Body of pancreas (tissue), 4 donors: Measurements from ENCODE around the gene PDK2. TPM values are rescaled to one million over a fixed set of nuclear protein-coding genes. Genes with fewer than 3 reads are reported as not detected.

ENCODE experiments used
- ATAC-seq: fragments of 150-250 bp; one replicate; pipeline ENCODE4 v1.9.1; 2016
- DNase-seq, 4 donors: peaks; one replicate each; pipeline ENCODE4 v3.0.0-alpha.2; 2019
- H3K27ac ChIP-seq, 4 donors: fragments of 200-600 bp; sonication (generic); 1 replicate in 3 of 4; 2 replicates in 1 of 4; pipeline versions ENCODE4 v1.5.1 to v1.6.1; 2016 to 2019; ENCODE audit warnings: mild to moderate bottlenecking in 1 of 4, mixed read lengths in 1 of 4, moderate library complexity in 1 of 4
- H3K27me3 ChIP-seq, 2 donors: fragments of 200-600 bp; sonication (generic); one replicate each; pipeline ENCODE4 v1.6.0; 2016; ENCODE audit warnings: mild to moderate bottlenecking in 1 of 2
- H3K36me3 ChIP-seq, 2 donors: fragments of 200-600 bp; sonication (generic); replicated peaks in 1 of 2; 2 replicates each; pipeline ENCODE4 v1.5.1; 2016; ENCODE audit warnings: low read depth in 2 of 2; ENCODE audit not compliant: insufficient read depth in 1 of 2
- H3K4me1 ChIP-seq: fragments of 200-600 bp; sonication (generic); one replicate; pipeline ENCODE4 v1.6.0; 2016
- H3K4me3 ChIP-seq, 2 donors: fragments of 200-600 bp; sonication (generic); 1 replicate in 1 of 2; 2 replicates in 1 of 2; pipeline ENCODE4 v1.5.1; 2016 to 2019
- H3K9me3 ChIP-seq, 3 donors: fragments of 200-600 bp; sonication (generic); 1 replicate in 2 of 3; 2 replicates in 1 of 3; pipeline ENCODE4 v1.5.1; 2016
- POLR2A ChIP-seq, 3 donors: fragments of 450-650 bp; IDR thresholded peaks; one replicate each; pipeline ENCODE4 v1.6.1; 2016; ENCODE audit warnings: antibody characterized with exemption in 3 of 3, mild to moderate bottlenecking in 2 of 3
- WGBS, 2 donors: methylation state at CpG; one replicate each; pipeline ENCODE4 v1.1.5; 2017; 5-methylcytosine and 5-hydroxymethylcytosine counted together
- intact Hi-C: fragments of 100-400 bp; cut with DNase I; formaldehyde crosslinking; loops from one replicate; pipeline ENCODE4 v1.15.1; 2023
- total RNA-seq, 2 donors: library from RNA; depleted of rRNA; stranded (reverse); fragments of >200 nt; gene quantifications; one replicate each; pipeline ENCODE4 v1.1.0, GENCODE V29; 2016
- TF ChIP-seq, protein P1 (sequence below), 7 experiments: fragments of 450-650 bp in 4 of 7; fragments of 200-600 bp in 3 of 7; sonication (generic) in 3 of 7; IDR thresholded peaks; one replicate each; pipeline ENCODE4 v1.5.1; 2016 to 2019; ENCODE audit warnings: antibody characterized with exemption in 7 of 7

Gene PDK2
- total RNA-seq, 2 donors from 2014 or later: 27.0 to 119 TPM

DNA sequence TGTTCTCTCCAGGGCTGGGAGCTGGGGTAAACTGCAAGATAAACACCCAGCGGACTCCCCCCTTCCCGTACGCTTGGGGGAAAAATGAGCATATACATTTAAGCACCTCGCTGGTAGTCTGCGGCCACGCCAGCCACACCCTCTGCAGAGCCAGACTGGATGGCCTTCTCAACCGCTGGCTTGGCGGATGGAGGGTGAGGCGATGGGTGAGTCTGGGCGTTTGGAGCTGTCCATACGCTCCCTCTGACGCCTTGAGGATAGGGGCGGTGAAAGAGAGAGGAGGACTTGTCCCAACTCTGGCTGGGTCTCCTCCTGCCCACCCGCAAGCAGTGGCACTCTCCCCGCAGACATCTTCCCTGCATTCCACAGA is 38.2 kb upstream of the PDK2 start:
- WGBS, 2 donors: 27 to 35% methylated on average over 15 of the region's 15 CpGs
- H3K27me3 ChIP-seq: no peaks in the 10 kb centered on the region
- intact Hi-C loops: no loop called here
- H3K4me1 ChIP-seq: peaks cover 87% of the 10 kb centered on the region
- ATAC-seq: no peak
- H3K9me3 ChIP-seq: no peaks in the 10 kb centered on the region
- peak overlapping the region; percentile 81 to 97 (median 88) for H3K27ac ChIP-seq
- peak overlapping the region in 1 of 2 donors; percentile 69 for H3K4me3 ChIP-seq
- no peak for TF ChIP-seq POLR2A (IDR thresholded peaks at IDR 0.05)
- TF ChIP-seq, protein P1, sequence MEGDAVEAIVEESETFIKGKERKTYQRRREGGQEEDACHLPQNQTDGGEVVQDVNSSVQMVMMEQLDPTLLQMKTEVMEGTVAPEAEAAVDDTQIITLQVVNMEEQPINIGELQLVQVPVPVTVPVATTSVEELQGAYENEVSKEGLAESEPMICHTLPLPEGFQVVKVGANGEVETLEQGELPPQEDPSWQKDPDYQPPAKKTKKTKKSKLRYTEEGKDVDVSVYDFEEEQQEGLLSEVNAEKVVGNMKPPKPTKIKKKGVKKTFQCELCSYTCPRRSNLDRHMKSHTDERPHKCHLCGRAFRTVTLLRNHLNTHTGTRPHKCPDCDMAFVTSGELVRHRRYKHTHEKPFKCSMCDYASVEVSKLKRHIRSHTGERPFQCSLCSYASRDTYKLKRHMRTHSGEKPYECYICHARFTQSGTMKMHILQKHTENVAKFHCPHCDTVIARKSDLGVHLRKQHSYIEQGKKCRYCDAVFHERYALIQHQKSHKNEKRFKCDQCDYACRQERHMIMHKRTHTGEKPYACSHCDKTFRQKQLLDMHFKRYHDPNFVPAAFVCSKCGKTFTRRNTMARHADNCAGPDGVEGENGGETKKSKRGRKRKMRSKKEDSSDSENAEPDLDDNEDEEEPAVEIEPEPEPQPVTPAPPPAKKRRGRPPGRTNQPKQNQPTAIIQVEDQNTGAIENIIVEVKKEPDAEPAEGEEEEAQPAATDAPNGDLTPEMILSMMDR (IDR thresholded peaks at IDR 0.05): no peak
- peak in 1 of 4 donors; percentile 39 for DNase-seq
- H3K36me3 ChIP-seq: no peaks in the 10 kb centered on the region

DNA sequence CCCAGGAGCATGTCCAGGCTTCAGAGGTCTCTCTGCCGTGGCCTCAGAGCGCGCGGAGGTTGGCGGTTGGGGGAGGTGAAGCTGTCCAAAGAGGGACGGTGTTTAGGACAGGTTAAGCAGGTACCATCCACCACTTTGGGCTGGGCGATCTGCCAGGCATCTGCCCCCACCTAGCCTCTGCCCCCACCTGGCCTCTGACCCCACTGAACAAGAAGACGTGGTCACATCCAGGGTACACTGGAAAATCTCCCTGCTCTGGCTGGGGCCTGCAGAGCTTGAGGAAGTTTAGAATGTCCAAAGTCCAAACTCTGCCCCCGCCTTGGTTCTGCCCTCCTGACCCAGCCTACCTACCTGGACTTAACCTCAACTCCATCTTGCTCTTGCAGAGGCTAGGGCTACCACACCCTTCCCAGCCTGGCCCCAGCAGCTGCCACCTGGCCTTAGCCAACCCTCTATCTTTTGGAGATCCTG is 37.6 kb upstream of the PDK2 start:
- Histone ChIP-seq H3K4me3 (no peak overlapping the region), H3K9me3 (no peaks in the 10 kb centered on the region), H3K27me3 (no peaks in the 10 kb centered on the region), H3K4me1 (peaks cover 86% of the 10 kb centered on the region), H3K36me3 (no peaks in the 10 kb centered on the region), H3K27ac (peak overlapping the region; percentile 81 to 97 (median 88))
- 45 to 51% methylated on average over 9 of the region's 9 CpGs for WGBS, 2 donors
- intact Hi-C loops: no loop called here
- peak; percentile 22 to 42 (median 28) for DNase-seq
- no peak for ATAC-seq
- TF ChIP-seq, protein P1 (IDR thresholded peaks at IDR 0.05): no peak
- no peak for TF ChIP-seq POLR2A (IDR thresholded peaks at IDR 0.05)

DNA sequence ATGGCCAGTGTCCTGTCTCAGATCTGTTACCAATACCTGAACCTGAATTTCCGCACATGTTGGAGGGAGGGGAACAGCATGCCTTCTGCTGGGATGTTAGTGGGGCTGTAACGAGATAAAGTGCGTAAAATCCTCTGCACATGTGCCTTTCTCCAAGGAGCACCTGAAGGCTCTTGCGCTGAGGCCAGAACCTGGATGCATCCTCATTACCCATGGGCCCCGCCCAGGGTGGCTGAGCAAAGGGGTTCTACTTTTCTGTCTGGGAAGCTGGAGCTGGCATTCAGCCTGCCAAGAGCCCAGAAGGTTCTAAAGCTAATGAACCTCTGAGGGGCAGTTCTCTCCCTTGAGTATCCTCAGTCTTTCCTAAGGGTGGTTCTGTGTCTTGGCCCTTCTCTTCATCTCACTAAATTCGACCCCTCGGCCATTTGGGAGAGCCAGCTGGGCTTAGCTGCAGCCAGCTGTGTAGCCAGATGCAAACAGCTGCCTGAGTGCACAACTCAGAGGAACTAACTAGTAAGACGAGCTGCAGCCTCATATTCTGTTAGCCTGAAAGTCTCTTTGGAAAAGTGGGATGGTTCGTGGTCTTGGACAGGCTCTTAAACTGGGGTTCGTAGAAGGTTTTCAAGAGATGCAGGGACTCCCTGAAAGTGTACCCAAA is 36.7 kb upstream of the PDK2 start:
- intact Hi-C loops: no loop called here
- DNase-seq: peak in 1 of 4 donors; percentile 9
- ATAC-seq: no peak
- 78% methylated on average over 8 to 10 of the region's 10 CpGs for WGBS, 2 donors
- Histone ChIP-seq H3K27ac (peak overlapping the region; percentile 55 to 97 (median 88)), H3K4me3 (no peak overlapping the region), H3K36me3 (no peaks in the 10 kb centered on the region), H3K27me3 (no peaks in the 10 kb centered on the region), H3K9me3 (no peaks in the 10 kb centered on the region), H3K4me1 (peaks cover 84% of the 10 kb centered on the region)
- TF ChIP-seq POLR2A (IDR thresholded peaks at IDR 0.05): no peak
- TF ChIP-seq, protein P1 (IDR thresholded peaks at IDR 0.05): no peak

GRCh38 chr17:50059256-50059655 is 35.9 kb upstream of the PDK2 start:
- TF ChIP-seq, protein P1 (IDR thresholded peaks at IDR 0.05): no peak
- peak in 1 of 3 donors; percentile 21 for TF ChIP-seq POLR2A (IDR thresholded peaks at IDR 0.05)
- WGBS, 2 donors: 25 to 40% methylated on average over 4 of the region's 4 CpGs
- no peak for ATAC-seq
- Histone ChIP-seq H3K27ac (peak overlapping the region; percentile 55 to 89 (median 74)), H3K27me3 (no peaks in the 10 kb centered on the region), H3K4me1 (peaks cover 85% of the 10 kb centered on the region), H3K36me3 (no peaks in the 10 kb centered on the region), H3K4me3 (no peak overlapping the region), H3K9me3 (no peaks in the 10 kb centered on the region)
- intact Hi-C loops: no loop called here
- peak; percentile 46 to 86 (median 73) for DNase-seq
